HFFc6 (cell line): ENCODE data around the gene PAFAH2. TPM values are rescaled to one million over a fixed set of nuclear protein-coding genes. Genes with fewer than 3 reads are reported as not detected.

ENCODE experiments used
- DNase-seq: peaks from one replicate; pipeline ENCODE4 v3.0.0-alpha.2; 2018
- H3K27ac Mint-ChIP-seq: 2 replicates; pipeline ENCODE4 v1.8.0; 2020; ENCODE audit warnings: mild to moderate bottlenecking, mixed read lengths
- H3K27me3 Mint-ChIP-seq: 2 replicates; pipeline ENCODE4 v1.8.0; 2021; ENCODE audit warnings: mild to moderate bottlenecking, moderate library complexity, mixed read lengths; ENCODE audit not compliant: insufficient read depth
- H3K36me3 Mint-ChIP-seq: 2 replicates; pipeline ENCODE4 v1.8.0; 2021; ENCODE audit warnings: low read depth, mixed read lengths
- H3K4me1 Mint-ChIP-seq: 2 replicates; pipeline ENCODE4 v1.8.0; 2020; ENCODE audit warnings: low read depth, mixed read lengths
- H3K4me3 Mint-ChIP-seq: 2 replicates; pipeline ENCODE4 v1.8.0; 2020; ENCODE audit warnings: mild to moderate bottlenecking, moderate library complexity, mixed read lengths
- H3K9me3 Mint-ChIP-seq: 2 replicates; pipeline ENCODE4 v1.8.0; 2020; ENCODE audit warnings: mild to moderate bottlenecking, mixed read lengths
- total RNA-seq, 6 experiments: library from RNA; stranded (reverse); fragmentation: NEBNext Ultra II Directional; extraction: Animal tissue kit (Norgen Biotek cat#: 25700); gene quantifications; 2 replicates in 1 of 6; 3 replicates in 5 of 6; pipeline ENCODE4 v1.2.3, GENCODE V29; 2021
- TF ChIP-seq, protein P1 (sequence below): fragments of 200-600 bp; sonication (generic); IDR thresholded peaks from 2 replicates; pipeline ENCODE4 v1.5.0; 2021; ENCODE audit warnings: antibody characterized with exemption, mild to moderate bottlenecking

The PAFAH2 gene
- total RNA-seq, 6 experiments from 2014 or later, result 9.4 to 14.0 (median 10.0) TPM

- H3K27me3 Mint-ChIP-seq, result no peaks in the 10 kb centered on the region
- peak overlapping the region; percentile 93 for H3K27ac Mint-ChIP-seq
- H3K36me3 Mint-ChIP-seq, result peaks cover 60% of the 10 kb centered on the region
- peaks cover 33% of the 10 kb centered on the region for H3K4me1 Mint-ChIP-seq
- TF ChIP-seq, protein P1, sequence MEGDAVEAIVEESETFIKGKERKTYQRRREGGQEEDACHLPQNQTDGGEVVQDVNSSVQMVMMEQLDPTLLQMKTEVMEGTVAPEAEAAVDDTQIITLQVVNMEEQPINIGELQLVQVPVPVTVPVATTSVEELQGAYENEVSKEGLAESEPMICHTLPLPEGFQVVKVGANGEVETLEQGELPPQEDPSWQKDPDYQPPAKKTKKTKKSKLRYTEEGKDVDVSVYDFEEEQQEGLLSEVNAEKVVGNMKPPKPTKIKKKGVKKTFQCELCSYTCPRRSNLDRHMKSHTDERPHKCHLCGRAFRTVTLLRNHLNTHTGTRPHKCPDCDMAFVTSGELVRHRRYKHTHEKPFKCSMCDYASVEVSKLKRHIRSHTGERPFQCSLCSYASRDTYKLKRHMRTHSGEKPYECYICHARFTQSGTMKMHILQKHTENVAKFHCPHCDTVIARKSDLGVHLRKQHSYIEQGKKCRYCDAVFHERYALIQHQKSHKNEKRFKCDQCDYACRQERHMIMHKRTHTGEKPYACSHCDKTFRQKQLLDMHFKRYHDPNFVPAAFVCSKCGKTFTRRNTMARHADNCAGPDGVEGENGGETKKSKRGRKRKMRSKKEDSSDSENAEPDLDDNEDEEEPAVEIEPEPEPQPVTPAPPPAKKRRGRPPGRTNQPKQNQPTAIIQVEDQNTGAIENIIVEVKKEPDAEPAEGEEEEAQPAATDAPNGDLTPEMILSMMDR, result no peak
- H3K9me3 Mint-ChIP-seq, result peaks cover 4% of the 10 kb centered on the region; the same call in 1 of the 2 replicates
- DNase-seq, result no peak
- no peak overlapping the region for H3K4me3 Mint-ChIP-seq
These were observed 38.3 kb downstream of the PAFAH2 start for GRCh38 chr1:25959611-25960010.

DNA sequence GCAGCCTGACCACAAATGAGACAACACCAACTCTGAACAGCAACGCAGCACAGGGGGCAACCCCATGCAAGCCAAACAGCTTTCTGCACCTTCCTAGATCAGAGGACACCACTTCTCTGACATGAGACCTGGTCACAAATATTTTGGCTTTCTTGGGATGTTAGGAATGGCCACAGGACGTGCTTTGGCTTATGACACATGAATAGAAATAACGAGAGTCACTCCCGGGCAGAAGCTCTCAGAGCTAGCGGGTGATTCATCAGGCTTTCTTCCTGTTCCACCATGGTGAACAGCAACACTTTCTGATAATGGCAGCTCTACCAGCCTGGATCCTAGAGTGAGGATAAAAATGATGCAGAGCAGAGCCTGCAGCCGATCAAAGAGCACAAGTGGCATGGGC, 39.4 kb downstream of the PAFAH2 start:
- H3K27ac Mint-ChIP-seq, result peak overlapping the region; percentile 93
- H3K4me3 Mint-ChIP-seq, result peak overlapping the region; percentile 78
- peaks cover 55% of the 10 kb centered on the region for H3K36me3 Mint-ChIP-seq
- DNase-seq, result peak; percentile 90
- H3K9me3 Mint-ChIP-seq, result peaks cover 4% of the 10 kb centered on the region; the same call in 1 of the 2 replicates
- TF ChIP-seq, protein P1, result no peak
- H3K4me1 Mint-ChIP-seq, result peaks cover 33% of the 10 kb centered on the region
- peaks cover 2% of the 10 kb centered on the region; the same call in 1 of the 2 replicates for H3K27me3 Mint-ChIP-seq

DNA sequence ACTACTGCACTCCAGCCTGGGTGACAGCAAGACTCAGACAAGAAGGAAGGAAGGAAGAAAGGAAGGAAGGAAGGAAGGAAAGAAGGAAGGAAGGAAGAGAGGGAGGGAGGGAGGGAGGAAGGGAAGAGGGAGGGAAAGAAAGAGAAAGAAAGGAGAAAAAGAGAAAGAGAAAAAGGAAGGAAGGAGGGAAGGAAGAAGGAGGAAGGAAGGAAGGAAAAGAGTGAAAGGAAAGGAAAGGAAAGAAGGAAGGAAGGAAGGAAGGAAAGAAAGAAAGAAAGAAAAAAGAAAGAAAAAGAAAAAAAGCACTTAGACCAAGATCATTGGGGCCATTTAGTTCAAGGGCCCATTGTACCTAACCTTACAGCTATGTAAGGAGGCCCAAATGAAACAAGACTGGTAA, 42.3 kb downstream of the PAFAH2 start:
- Mint-ChIP-seq H3K27me3 (peaks cover 2% of the 10 kb centered on the region; the same call in 1 of the 2 replicates), H3K4me3 (no peak overlapping the region), H3K4me1 (peaks cover 47% of the 10 kb centered on the region), H3K27ac (no peak overlapping the region), H3K36me3 (peaks cover 29% of the 10 kb centered on the region), H3K9me3 (peaks cover 4% of the 10 kb centered on the region; the same call in 1 of the 2 replicates)
- no peak for DNase-seq
- TF ChIP-seq, protein P1, result no peak

DNA sequence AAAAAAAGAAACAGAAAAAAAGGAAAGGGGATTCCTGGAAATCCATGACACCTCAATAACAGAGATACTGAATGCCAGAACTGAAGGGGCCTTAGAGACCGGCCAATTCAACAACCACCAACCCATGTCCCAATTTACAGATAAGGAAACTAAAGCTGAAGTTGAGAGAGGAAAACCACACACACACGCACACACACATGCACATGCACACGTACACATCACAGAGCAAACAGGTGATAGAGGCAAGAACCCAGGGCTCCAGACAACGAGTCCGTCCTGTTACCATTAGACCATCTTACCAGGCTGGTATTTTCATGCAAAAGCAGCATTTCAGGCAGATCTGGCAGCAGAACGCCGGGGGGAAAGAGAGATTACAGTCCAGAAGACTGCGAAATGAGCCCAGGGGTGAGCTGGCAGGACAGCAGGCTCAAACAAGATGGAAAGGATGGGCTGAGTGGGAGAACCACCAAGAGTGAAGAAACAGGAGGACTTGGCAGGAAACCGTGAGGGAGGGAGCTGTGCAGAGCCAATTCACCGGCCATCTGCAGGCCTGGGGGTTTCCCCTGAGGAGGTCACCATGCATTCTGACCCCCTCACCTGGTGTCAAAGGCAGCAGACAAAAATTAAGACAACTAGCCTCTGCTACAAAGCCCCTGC, 43.5 kb downstream of the PAFAH2 start:
- no peak for DNase-seq
- TF ChIP-seq, protein P1, result no peak
- H3K36me3 Mint-ChIP-seq, result peaks cover 18% of the 10 kb centered on the region
- H3K4me3 Mint-ChIP-seq, result no peak overlapping the region
- peaks cover 4% of the 10 kb centered on the region; the same call in 1 of the 2 replicates for H3K9me3 Mint-ChIP-seq
- H3K27me3 Mint-ChIP-seq, result peaks cover 2% of the 10 kb centered on the region; the same call in 1 of the 2 replicates
- H3K27ac Mint-ChIP-seq, result no peak overlapping the region
- peaks cover 42% of the 10 kb centered on the region for H3K4me1 Mint-ChIP-seq

DNA sequence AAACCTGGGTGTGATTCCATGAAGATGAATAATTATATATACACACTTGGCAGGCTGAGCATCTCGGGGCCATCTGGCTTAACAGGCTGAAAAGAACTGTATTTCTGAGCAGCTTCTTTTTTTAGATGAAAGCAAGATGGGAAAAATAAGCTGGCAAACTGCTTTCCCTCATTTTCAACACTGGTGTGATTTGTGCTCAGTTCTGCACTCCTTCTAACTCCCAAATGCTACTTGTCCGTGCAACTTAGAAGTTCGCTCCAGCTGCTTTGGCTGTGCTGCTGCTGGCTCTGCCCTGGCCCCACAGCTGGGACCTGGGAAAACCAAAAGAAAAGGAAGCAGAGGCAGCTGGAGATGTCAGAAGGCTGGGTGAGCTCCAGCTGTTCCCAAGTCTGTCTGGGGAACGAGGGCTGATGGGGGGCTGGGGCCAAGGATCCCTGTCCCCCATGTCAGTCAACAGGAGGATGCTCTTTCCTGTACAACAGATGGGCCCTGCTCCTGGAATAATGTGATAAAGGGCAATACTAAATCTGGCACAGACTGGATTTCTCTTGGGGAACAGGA, 44.9 kb downstream of the PAFAH2 start:
- H3K36me3 Mint-ChIP-seq, result peaks cover 7% of the 10 kb centered on the region; the same call in 1 of the 2 replicates
- H3K9me3 Mint-ChIP-seq, result no peaks in the 10 kb centered on the region
- H3K27ac Mint-ChIP-seq, result peak overlapping the region; percentile 42; the same call in 1 of the 2 replicates
- peaks cover 2% of the 10 kb centered on the region; the same call in 1 of the 2 replicates for H3K27me3 Mint-ChIP-seq
- peaks cover 27% of the 10 kb centered on the region for H3K4me1 Mint-ChIP-seq
- H3K4me3 Mint-ChIP-seq, result no peak overlapping the region
- TF ChIP-seq, protein P1, result no peak
- peak; percentile 8 for DNase-seq
